HG02840 (cell line): ENCODE results near the gene EIF1.
"Not testable (repeated sequence)": the region's sequence is repeated elsewhere in the genome, so short reads cannot be mapped to it uniquely, and the experiment has no call there.

Experiments
- ATAC-seq: cut with Tn5 transposase; IDR thresholded peaks from one replicate; pipeline ENCODE4 v1.9.1; 2021; ENCODE audit warnings: mild to moderate bottlenecking, moderate library complexity, moderate number of reproducible peaks; ENCODE audit not compliant: unreplicated experiment, low FRiP score

EIF1 gene

DNA sequence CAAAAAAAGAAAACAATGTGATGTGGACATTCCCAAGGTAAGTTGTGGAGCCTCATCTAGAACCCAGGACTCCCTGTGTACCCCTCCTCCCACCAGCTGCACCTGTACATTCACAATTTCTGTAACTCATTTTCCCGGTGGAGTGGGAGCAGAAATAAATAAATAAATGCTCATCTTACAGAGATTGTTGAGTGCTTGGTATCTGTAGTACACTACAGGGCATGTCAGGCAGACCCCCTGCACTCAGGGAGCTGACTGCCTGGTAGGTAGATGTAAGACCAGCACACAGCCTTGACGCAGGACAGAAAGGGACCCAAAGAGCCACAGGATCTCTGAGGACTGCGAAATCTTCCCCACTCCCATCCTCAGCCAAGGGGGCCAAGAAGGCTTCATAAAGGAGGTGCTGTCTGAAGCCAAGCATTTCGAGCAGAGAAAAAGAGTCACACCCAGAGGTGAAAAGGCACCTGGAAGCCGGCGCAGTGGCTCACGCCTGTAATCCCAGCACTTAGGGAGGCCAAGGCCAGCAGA is 6.5 kb downstream of the EIF1 start:
- ATAC-seq: no peak

DNA sequence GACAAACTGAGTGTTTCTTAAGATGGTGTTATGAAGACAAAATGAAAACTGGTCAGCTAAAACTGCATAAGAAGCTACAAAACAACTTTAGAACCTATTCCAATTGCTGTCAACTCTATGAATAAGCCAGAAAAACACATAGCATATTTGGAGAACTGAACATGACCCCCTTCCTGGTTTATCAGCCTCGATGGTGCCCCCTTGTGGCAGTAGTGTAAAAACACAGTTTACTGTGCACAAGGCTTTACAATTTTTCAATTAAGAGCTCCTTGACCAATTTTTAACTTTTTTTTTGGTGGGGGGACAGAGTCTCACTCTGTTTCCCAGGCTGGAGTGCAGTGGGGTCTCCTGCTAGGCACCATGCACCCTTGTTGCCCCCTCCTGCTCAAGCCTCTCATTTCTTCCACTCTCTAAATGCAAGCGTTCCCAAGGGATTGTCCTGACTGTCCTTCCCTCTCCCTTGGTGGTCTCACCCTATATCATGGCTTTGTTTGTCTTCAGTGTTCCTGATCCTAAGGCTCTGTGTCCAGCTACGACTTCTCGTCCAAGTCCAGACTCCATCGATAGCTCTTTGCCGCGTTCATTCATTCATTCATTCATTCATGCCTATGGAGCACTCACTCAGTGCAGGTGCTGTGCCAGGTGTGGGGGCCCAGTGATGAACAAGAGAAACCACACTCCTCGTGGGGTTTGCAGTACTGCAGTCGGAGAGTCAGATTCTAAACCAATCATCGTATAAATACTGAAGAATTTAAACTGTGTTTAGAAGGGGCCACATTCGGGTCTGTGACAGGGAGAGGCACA is 7.5 kb downstream of the EIF1 start:
- ATAC-seq: no peak

DNA sequence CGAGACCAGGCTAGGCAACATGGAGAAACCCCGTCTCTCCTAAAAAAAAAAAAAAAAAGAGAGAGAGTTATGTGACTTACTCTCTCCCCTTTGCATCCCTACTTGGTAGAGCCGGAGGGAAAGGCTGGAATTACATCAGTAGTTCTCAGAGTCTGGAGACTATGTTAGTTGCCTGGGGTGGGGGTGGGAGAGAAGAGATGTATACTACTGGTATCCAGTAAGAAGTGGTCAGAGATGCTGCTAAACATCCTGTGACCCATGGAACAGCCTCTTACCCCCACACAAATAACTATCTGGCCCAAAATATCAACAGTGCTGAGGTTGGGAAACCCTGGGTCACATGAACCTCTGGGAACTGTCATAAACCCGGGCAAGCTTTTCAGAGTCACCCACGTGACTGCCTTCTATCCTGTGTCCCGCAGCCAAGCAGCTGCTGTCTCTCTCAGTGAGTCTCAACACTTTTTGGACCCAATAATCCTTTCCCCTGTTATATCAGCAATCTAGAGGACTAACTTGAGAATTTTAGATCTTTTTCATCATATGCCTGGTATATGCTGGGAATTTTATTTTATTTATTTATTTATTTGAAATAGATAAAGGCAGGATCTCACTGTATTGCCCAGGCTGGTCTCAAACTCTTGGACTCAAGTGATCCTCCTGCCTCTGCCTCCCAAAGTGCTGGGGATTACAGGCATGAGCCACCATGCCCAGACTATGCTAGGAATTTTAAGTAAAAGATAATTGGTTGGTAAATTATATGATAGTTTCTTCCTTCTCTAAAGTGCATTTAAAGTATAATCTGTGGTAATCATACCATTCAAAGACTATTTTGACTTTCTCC is 8.7 kb downstream of the EIF1 start:
- ATAC-seq: no peak

DNA sequence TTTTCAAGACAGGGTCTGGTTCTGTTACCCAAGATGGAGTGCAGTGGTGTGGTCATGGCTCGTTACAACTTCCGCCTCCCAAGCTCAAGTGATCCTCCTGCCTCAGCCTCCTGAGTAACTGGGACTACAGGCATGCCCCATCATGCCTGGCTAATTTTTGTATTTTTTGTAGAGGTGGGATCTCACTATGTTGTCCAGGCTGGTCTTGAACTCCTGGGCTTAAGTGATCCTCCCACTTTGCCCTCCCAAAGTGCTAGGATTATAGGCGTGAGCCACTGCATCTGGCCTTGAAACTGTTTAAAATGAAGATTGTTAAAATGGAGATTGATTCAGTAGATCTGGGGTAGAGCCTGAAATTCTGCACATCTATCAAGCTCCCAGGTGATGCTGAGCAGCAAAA is 12.2 kb downstream of the EIF1 start:
- not testable (repeated sequence) for ATAC-seq

DNA sequence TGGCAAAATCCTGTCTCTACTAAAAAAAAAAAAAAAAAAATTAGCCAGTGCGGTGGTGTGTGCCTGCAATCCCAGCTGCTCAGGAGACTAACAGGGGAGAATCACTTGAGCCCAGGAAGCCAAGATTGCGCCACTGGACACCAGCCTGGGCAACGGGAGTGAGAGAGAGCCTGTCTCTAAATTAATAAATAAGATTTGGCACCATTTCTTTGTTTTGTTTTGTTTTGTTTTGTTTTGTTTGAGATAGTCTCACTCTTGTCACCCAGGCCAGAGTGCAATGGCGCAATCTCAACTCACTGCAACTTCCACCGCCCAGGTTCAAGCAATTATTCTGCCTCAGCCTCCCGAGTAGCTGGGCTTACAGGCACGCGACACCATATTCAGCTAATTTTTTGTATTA is 14.0 kb downstream of the EIF1 start:
- ATAC-seq: no peak

DNA sequence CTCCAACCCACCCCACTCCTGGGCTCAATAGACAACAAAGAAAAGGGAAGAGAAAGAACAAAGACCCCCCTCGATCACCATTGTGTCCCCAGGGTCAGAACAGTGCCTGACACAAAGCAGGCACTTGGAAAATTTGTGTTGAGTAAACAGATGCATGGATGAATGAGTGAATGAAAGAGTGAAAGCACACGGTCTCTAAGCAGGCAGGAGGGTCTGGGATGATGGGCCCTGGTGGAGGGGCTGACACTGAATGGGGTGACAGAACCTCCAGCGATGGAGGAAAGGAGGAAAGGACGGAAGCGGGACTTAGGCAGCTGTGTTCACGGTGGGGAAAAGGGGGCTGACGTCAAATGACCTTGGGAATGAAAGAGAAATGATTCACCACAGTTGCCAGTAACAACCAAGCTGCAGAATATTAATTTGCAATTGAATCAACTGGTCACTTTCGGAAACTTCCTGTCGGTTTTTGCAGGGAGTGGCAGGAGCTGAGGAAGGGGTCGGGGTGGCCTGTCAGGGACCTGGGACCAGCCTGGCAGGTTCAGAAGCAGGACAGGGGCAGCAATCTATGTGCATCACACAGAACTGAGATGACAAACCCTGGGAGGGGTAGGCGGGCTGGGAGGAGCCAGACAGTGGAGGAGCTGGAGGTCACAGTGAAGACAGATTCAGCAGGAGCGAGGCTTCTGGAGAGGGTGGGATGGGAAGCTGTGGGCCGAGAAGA is 16.7 kb downstream of the EIF1 start:
- ATAC-seq: no peak

DNA sequence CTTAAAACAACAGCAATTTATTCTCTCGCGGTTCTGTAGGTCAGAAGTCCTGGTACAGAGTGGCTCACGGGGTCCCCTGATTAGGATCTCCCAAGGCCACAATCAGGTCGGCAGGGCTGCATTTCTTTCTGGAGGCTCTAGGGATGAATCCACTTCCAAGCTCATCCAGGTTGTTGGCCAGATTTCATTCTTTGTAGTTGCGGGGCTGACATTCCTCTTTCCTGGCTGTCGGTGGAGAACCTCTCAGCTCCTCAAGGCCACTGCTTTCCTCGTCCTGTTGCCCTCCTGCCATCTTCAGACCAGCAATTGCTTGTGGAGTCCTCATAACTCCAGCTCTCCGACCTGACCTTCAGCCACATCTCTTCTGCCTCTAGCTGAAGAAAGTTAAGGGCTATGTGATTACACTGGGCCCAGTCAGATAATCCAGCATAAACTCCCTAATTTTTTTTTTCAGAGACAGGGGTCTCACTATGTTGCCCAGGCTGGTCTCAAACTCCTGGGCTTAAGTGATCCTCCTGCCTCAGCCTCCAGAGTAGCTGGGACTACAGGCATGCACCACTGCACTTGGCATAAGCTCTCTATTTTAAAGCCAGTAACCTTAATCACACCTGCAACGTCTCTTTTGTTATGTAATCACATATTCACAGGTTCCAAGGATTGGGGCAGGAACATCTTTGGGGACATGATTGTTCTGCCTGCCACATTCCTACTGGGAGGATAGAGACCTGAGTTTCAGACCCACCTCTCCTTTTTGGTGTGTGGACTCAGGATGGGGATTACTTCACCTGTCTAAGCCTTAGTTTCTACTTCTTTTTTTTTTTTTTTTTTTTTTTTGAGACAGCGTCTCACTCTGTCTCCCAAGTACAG is 19.4 kb downstream of the EIF1 start:
- no peak for ATAC-seq

DNA sequence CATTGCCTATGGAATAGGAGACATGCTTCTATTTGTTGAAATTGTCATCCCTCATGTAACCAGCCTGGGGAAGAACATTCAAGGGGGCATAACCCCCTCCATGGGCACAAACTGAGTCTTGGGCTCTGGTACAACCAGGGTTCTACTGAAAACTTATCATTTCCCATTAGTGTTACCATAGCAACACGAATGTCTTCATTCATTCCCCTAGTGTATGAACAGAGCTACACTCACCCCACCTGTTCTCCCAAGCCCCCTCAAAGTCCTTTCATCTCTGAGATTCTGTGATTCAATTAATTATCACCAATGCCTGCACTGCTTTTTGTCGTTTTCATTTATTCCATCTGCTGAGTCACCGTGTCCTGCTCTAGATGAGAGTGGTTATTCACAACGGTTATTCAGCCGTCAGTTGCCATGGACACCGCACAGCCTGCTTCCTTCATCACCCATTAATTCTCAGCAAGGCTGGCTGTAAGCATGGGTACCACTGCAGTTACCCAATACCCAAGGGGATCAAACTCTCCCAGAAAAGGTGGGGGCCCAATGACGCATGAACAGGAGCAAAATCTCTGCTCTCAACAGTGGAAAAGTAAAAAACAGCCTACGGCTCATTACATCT is 21.9 kb downstream of the EIF1 start:
- ATAC-seq: no peak

DNA sequence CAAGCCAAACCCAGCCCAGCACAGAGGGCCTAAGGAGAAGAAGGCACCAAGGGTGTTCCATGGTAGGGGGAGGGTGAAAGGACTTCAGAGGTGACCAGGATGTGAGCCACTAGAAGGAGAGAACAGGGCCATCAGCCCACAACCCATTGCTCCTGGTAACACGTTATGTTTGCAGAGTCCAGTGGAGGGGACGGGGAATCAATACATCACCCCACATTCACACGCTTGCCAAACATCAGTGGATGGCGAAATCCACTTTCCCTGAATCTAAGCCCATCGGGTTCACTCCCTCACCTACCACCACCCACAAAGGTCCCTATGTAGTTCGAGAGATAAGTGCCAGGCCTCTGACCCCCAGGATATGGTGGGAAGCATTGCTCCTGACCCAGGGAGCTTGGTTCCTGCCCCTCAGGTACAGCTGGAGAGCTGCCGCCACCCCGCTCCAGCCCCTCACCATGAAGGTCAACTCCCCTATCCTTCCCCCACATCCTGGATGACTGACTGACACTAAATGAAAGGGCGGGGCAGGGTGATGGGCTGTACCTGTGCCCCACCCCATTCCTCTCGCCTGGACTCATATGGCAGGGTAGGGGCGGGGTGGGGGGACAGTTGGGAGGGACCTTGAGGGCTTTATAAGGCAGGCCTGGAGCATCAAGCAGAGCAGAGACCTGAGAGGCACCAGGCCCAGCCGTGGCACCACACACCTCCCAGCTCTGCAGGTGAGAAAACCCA is 23.1 kb downstream of the EIF1 start, which contains the start of gene GAST:
GAST (plus strand) TSS at position 663 of the 732 bp plus-strand sequence. CDS start 3,106 bp downstream, outside the sequence.
- ATAC-seq: no peak

DNA sequence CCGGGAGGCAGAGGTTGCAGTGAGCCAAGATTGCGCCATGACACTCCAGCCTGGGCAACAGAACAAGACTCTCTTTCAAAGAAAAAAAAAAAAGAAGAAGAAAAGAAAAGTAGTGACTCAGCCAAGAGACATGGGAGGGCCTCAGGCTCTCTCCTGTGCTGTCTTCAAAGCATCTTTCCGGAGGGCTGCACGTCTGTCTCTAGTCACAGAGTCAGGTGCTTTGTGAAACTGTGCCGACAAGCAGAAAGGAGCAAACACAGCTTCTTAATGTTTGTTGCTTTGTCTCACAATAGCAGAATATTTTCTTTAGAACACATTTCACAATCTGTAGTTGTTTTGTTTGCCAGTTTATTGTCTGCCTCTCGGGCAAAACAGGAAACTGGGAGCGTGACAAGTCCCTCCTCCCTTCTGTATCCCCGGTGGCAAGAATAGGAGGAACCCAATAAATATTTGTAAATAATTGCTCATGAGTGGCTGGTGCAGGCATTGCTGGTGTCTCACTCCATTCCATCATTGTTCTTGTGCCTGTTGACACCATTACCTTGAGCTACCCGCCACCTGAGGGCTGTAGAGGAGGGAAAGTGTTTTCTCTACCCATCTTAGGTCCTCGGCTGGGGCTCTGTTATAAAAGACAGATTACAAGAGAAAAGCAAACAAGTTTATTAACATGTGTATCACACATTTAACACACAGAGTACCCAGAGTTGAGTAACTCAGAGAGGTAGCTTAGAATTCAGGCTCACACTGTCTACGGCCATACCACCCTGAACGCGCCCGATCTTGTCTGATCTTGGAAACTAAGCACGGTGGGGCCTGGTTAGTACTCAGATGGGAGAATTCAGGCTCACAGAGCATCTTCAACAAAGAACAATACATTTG is 29.0 kb downstream of the EIF1 start:
- ATAC-seq: no peak

DNA sequence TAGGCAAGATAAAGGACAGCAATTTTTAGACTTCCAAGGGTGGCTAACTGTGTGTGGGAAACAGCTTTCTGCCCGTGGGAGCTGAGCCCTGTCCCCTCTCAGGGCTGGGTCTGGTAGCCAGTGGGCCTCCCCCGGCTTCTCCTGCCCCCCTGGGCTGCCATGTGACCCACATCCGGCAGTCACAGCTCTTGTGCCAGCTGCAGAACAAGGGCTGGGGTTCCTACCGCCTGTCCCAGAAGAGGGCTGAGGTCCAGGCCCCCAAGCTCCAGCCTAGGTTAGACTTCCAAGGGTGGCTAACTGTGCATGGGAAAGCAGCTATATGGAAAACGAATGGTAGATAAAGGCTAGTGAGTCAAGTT is 29.6 kb downstream of the EIF1 start:
- ATAC-seq: no peak

DNA sequence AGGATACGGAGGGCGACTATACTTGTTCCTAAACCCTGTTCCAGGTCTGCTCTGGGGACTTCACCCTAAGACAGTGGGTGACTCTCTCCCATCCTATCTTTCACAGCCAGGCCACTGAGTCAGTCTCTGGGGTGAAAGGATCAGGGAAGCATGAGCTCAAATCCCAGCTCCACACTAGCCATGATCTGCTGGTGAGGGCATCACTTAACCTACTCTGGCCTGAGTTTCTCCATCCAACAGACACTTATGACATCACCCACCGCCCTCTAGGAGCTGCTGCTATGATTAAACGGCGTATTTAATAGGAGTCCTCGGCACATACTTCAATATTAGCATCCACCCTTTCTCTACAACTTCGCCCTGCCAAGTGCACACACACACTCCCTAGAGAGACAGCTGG is 33.5 kb downstream of the EIF1 start:
- no peak for ATAC-seq

DNA sequence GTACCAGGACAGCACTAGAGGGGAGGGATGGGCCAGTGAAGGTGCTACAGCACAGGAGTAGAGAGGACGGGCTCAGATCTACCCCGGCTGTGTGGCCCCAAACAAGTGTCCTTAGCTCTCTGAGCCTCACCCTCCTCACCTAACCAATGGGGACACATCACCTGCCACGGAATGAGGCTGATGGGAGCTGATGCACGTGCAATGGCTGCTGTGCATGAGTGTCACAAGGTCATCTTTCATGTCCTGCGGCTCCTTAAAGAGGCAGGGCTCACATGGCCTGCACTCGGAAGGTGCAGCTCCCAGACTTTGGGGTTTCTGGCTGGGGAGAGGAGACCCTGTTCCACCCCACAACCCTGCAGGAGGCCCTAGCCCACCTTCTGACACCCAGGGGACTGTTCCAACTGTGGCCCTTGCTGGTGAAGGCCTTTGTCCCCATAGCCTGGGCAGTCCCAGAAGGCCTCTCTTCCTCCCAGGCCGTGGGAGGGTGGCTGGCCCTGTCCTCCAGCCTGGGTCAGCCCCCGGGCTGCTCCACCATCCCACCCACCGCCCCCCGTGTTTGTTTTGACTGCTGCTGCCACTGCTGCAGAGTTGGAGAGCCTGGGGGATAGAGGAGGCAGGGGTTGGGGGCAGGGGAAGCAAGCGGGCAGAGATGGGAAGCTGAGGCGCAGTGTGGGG is 35.3 kb downstream of the EIF1 start:
- no peak for ATAC-seq

DNA sequence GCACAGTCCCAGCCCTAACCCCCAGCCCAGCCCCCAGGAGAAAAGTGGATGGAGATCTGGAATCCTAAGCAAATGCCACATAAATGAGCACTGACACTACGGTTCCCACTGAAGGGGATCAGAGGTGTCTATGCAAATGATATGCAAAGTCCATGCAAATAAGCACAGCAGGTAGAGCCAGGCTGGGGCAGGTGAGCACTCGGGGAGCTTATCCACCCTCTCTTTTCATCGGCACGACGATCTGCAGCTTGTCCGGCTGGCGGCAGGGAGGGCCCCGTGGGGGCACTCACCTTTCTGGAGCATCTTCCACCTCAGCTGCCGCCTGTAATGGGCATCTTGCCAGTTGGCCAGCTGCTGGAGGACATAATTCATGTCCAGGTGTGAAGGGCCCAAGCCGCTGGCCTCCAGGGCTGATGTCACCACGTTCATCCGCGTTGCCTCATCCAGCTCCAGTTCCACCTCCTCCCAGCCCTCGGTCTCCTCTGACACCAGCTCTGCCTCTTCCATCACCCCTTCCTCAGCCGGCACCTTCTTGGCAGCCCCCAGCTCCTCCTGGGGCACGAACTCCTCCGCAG is 35.9 kb downstream of the EIF1 start:
- no peak for ATAC-seq

DNA sequence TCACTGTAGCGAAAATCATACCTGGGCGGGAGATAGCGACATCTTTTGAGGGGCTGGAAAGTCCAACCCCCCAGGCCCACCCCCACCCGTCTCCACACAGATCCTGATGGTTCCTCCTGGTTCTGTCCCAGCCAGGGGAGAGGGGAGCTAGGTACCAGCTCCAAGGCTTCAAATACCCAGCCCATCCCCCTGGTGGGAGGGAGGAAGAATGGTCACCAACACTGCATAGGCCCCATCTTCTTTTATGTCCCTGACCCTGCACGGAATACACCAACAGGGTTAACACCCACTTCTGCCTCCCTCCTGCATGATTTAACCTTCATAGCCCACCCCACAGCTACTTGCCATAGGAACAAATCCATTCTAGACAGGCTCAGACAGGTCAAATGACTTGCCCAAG is 36.4 kb downstream of the EIF1 start:
- no peak for ATAC-seq

DNA sequence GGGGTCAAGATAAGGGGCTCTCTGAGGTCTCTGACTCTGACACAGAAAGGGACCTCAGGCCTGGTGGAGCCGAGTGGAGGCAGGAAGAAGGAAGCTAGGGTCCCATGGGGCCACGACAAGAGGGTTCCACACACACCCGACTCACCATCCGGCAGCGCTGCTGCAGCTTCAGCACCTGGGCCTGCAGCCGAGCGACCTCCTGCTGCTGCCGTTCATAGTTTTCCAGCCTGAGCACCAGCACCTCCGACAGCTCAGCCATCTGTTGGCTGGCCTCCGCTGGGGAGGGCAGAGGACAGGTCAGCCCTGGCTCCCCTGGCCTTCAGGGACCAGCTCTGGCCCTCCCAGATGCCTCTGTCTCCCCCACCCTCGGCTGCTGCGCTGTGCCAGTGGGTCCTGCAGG is 39.4 kb downstream of the EIF1 start:
- no peak for ATAC-seq

DNA sequence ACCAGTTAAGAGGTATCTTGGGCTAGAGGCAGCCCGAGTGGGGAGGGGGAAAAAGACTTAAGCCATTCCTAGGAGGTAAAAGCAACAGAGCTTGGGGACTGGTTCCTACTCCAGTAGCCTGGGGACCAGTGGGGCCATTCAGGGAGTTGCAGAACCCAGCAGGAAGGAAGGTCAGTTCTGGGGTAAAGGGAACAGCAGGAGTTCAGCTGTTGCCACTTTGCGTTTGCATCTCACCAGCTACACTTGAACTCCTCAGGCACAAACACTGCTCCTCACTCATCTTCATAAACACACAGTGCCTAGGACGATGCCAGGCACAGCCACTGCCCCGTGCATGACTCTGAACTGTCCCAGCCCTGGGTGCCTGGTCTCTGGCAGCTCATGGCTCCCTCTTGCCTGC is 41.8 kb downstream of the EIF1 start:
- ATAC-seq: no peak
